SH-SY5Y (cell line): ENCODE data around the gene IREB2.

Experiments
- GATA2 ChIP-seq: IDR thresholded peaks from 2 replicates; pipeline ENCODE4 v1.6.1; 2011; ENCODE audit warnings: mild to moderate bottlenecking, low read depth, low read length
- GATA3 ChIP-seq: IDR thresholded peaks from 2 replicates; pipeline ENCODE4 v1.6.1; 2011; ENCODE audit warnings: low read depth, mild to moderate bottlenecking, low read length, moderate library complexity

- TF ChIP-seq GATA3 (no peak), GATA2 (no peak)
These were observed 29.7 kb upstream of the IREB2 start for GRCh38 chr15:78408355-78408640.
